GM18909 (cell line): ENCODE measurements around the gene SRCAP.
"Not testable (repeated sequence)": the region's sequence is repeated elsewhere in the genome, so short reads cannot be mapped to it uniquely, and the experiment has no call there.

Experiments
- ATAC-seq: cut with Tn5 transposase; IDR thresholded peaks from one replicate; pipeline ENCODE4 v1.9.1; 2021; ENCODE audit warnings: mild to moderate bottlenecking; ENCODE audit not compliant: unreplicated experiment, poor library complexity

The SRCAP gene

DNA sequence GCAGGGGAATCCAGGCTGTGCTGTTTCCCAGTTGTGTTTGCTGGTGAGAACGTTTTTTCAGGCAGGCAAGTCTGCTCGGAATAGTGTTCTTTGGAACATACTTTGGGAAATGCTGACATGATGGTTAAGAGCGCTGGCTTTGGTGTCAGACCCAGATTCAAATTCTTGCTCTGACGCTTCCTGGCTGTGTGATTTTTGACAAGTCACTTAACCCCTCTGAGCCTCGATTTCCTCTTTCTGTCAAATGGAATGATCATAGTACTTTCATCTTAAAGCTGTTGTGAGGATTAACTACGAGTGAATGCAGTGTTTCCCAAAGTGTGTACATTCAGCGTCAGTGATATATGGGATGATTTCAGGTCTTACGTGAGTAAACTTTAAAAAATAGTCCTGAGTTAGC lies 35.9 kb upstream of the SRCAP start:
- no peak for ATAC-seq

DNA sequence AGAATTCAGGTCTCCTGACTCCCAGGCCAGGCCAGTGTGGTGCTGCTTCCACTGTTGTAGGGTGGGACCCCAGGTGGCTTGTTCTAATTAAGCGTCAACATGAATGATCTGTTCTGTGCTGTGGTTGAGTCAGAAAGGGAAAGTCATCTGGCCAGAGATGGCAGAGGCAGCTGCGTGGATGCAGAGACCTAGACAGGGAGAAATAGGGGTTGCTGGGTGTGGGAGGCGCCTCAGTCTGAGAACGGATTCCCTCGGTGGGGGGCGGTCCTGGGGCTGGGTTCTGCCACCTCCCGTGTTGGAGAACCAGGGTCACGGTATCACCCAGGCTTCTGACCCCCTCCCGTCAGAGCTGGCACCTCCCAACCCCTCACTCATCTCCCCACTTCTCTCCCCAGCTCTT lies 35.2 kb upstream of the SRCAP start:
- no peak for ATAC-seq

DNA sequence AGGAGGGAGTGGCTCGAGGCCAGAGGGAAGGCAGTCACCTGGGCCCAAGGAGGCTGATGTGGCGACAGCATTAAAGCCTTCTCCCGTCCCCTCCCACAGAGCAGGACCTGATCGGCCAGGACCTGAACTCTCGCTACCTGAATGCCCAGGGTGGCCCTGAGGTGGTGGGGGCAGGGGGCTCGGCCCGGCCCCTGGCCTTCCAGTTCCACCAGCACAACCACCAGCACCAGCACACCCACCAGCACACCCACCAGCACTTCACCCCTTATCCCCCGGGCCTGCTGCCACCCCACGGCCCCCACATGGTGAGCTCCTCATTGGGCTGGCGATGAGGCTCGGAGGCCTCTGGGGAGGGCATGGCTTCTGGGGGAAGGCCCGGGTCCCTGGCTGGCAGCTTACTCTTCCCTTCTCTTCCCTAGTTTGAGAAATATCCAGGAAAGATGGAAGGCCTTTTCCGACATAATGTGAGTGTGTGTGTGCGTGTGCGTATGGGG lies 34.3 kb upstream of the SRCAP start:
- ATAC-seq, result no peak

DNA sequence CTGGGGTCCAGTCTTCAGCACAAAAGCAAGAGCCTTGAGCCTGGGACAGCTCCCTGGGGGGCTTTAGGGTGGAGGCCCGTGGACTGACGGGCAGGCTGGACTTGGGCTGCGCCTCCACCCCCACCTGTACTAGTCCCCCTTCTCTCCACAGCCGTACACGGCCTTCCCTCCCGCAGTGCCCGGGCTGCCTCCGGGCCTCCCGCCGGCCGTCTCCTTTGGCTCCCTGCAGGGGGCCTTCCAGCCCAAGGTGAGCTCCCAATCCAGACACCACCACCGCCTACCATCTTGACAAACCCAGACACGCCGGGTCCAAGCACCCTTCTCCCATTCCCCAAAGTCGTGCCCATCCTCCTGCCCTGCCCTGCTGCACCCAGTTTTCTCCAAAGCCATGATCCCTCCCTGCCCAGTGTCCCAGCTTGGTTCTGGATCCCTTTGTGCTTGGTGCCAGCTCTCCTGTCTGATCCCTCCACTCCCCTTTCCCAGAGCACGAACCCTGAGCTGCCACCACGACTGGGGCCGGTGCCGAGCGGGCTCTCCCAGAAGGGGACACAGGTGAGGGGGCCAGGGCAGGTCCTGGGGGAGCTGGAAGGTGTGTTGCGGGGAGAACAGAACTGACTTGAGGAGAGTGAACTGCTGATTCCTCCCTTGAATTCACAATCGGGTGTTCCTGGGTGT lies 33.7 kb upstream of the SRCAP start:
- ATAC-seq, result no peak

DNA sequence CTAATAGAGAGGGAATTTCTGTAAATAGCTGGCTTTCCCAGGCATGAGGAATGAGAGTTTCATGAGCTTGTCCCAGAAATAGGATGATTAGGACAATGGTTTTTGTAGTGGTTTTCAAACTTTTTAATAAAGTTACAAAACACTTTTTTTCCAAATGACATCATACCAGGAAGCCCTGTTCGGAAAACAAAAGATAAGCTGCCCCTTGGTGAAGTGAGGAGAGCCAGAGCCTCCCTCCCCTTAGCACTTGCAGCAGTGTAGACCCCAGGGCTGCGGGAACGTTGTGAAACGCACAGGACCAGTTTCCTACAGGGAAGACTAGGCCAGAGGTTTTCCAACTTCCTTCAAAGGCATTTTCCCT lies 33.2 kb upstream of the SRCAP start:
- no peak for ATAC-seq

DNA sequence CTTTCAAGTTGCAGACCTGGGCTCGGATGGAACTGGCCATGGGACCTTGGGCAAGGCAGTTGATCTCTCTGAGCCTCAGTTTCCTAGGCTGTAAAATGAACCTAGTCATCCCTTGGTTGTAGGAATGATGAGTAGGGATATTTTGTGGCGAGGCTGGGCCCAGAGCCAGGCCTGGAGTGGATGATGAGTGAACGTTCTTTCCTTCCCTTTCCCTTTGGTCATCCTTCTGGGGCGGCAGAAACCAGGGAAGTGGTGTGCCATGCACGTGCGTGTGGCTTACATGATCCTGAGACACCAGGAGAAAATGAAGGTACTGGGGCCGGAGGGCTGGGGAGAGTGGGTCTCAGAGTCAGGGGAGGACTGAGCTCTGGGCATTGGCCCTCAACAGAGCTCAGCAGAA lies 32.3 kb upstream of the SRCAP start:
- ATAC-seq, result no peak

DNA sequence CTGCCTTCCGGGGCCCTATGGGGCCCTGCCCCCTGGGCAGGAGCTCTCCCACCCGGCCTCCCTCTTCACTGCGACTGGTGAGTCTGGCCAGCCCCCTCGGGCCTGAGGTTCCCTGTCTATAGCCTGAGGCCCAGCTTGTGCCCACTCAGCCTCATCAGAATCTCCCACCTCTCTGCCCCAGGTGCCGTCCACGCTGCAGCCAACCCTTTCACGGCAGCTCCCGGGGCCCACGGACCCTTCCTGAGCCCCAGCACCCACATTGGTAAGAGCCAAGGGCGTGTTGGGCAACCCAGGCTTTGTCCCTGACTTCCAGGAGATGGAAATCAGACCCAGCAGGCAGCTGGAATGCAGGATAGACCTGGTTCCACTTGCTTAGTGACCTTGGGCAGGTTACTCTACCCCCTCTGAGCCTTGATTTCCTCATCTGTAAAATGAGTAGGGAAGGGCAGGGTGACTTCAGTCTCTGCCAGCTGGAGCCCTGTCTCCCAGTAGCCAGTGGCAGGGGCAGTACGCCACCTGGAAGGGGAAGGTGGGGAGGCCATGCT lies 31.5 kb upstream of the SRCAP start:
- ATAC-seq, result no peak

DNA sequence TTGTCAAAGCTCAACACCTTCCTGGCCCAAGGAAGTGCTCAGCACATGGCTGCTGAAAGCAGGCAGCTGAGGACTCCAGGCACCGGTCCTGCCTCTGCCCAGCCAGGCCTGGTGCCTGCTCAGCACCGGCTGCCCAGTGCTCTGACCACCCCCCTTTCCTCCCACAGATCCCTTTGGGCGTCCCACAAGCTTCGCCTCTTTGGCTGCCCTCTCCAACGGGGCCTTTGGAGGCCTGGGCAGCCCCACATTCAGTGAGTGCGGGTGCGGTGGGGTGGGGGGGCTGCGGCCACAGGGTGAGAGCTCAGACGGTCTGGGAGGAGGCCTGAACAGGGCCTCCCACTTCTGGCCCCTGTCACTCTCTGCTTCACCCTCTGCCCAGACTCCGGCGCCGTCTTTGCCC lies 30.6 kb upstream of the SRCAP start:
- no peak for ATAC-seq

DNA sequence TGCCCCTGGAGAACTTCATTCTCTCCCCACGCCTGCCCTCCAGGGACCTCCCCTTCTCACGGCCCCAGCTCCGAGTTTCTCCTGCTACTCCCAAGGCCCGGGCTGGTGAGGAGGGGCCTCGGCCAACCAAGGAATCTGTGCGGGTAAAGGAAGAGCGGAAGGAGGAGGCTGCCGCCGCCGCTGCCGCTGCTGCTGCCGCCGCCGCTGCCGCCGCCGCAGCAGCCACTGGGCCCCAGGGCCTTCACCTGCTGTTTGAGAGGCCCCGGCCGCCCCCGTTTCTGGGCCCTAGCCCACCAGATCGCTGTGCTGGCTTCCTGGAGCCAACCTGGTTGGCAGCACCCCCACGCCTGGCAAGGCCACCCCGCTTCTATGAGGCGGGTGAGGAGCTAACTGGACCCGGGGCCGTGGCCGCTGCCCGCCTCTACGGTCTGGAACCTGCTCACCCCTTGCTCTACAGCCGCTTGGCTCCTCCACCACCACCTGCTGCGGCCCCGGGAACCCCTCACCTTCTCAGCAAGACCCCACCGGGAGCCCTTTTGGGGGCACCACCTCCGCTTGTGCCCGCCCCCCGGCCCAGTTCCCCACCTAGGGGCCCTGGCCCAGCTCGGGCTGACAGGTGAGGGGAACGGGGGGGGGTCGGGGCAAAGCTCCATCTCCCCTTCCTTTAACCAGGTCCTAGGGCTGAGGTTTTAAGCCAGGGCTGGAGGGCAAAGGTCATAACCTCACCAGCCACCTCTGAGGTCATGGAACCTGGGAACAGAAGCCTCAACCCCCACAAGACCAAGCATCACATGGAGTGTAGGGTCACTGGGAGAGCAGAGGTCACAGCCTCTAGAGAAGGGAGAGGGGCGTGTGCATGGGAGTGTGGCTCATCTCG lies 29.7 kb upstream of the SRCAP start:
- ATAC-seq, result no peak

DNA sequence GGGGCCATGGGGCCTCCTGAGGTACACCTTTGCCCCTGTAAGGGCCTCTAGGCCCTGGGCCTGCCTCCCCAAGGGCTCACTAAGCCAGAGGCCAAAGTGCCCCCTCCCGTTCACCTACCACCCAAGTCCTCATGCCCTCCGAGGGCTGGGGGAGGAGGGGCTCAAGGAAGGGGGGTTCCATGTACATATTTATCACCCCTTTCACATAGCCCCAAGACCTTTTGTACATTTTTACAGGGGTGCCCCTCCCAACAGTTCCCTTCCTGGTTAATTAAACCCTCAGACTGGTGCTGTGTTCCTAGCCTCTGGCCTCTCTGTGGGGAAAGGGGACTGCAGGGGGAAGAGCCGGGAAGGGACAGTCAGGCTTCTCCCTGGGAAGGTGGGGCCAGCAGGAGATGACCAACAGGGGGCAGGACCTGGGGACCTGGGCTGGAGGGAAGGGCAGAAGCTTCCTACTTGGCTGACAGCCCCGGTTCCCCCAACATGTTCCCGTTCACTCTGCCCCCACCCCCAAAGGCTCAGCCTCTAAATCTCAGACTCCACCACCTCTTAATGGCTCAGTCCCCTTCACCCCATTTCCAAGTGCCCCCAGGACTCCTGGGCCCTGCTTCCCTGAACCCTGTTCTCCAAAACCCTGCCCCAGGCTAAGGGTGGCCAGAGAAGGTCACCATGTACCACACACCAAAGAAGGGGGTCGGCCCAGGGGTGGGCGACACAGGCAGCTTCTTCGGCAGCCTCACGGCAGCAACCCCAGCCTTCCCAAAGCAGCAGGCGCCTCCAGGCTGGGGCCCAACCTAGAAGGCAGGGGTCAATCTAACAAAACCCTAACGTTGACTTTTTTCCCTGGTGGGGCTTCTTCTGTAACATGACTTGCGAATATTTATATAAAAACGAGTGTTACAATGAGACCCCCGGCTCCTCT lies 28.8 kb upstream of the SRCAP start:
- no peak for ATAC-seq

DNA sequence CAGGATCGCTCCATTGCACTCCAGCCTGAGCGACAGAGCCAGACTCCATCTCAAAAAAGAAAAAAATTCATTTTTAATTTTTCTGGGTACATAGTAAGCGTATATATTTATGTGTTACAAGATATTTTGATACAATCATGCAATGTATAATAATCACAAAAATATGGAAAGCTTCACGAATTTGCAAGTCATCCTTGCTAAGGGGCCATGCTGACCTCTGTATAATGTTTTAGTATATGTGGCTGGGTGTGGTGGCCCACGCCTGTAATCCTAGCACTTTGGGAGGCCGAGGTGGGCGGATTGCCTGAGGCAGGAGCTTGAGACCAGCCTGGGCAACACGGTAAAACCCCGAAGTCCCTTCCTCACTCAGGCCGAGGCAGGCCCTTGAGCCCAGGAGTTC lies 23.8 kb upstream of the SRCAP start:
- no peak for ATAC-seq

DNA sequence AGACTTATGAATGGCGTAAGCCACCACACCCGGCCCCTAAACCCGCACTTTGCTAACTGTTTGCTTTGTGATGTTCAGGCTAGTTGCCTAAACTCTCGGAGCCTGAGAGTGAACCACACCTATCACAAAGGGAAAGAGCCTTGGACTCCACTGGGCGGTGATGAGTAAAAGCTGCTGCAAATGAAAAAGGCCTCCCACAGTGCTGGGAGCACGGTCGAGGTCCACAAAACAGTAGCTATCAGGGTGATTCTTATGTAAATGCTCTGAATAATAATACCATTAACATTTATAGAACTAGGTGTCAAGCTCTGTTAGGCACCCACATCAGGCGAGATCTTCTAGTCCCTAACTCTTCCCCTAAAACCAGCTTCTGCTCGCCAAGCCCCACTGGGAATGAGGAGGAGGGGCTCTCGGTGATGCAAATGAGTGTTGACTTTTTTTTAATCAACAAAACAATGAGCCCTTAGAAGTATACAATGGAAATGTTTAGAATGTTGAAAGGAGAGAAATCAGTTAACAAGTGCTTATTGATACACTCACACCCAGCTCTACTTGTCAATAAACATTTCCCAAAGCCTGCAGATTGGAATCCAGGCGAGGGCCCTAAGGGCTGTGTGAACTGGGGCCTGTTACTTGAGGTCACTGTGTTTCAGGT lies 20.9 kb upstream of the SRCAP start:
- ATAC-seq, result no peak

DNA sequence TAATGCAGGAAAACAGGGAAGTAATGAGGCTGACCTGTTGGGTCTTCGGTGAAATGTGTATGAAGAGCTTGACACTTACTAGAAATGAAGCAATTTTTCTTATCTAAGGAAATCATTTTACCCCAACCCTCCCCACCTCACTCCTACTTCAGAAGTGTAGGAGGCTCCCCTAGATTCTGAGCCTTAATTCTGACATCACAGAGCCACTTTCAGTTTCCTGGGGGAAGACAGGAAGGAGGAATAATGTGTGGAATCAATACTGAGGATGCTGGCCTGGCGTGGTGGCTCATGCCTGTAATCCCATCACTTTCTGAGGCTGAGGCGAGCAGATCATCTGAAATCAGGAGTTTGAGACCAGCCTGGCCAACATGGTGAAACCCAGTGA lies 20.4 kb upstream of the SRCAP start:
- ATAC-seq, result no peak

DNA sequence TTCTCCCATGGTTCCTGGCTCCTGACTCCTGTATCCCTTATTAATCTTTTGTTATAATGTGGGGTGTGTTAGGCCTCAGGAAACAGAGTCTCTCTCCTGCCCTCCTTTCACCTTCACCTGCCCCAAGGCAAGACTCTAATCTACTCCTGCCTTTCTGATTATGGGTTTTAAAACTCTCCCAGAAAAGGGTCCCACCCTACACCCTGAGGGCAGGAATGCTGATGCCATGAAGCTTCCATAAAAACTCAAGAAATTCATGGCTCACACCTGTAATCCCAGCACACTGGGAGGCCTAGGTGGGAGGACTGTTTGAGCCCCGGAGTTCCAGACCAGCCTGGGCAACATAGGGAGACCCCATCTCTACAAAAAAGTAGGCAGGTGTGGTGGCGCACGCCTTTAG lies 18.6 kb upstream of the SRCAP start:
- ATAC-seq, result no peak

DNA sequence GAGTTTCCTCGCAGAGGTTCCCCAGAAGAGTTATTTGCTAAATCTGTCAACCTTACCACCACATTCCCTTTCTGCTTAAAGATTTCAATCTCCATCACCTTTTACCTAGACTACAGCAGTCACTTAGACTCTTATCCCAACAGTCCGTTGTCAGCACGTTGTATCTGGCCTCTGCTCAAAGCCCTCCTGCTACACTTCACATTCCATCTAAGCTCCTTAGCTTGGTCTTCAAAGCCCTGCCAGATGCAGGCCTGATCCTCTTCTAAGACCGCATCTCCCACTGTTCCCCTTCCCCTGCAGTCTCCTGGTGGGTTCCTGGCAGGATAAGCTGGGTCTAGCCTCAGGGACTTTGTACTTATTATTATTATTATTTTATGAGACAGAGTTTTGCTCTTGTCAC lies 10.3 kb upstream of the SRCAP start:
- no peak for ATAC-seq

DNA sequence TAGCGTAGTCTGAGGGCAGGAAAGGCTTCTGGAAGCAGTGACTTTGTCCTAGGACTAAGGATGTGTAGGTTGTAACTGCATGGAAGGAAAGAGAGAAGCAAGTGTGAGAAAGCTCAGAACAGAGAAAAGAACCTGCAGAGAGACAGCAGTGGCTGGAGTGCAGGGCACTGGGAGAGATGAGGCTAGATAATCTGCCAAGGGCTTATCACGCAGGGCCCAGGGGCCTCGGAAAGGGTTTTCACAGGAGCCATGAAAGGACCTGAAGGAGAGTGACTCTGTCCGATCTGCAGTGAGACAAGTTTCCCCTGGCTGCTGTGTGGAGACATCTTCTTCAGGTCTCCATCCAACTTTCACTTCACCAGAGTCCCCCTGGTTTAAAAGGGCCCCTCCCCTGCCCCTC lies 7.1 kb upstream of the SRCAP start:
- ATAC-seq, result no peak

DNA sequence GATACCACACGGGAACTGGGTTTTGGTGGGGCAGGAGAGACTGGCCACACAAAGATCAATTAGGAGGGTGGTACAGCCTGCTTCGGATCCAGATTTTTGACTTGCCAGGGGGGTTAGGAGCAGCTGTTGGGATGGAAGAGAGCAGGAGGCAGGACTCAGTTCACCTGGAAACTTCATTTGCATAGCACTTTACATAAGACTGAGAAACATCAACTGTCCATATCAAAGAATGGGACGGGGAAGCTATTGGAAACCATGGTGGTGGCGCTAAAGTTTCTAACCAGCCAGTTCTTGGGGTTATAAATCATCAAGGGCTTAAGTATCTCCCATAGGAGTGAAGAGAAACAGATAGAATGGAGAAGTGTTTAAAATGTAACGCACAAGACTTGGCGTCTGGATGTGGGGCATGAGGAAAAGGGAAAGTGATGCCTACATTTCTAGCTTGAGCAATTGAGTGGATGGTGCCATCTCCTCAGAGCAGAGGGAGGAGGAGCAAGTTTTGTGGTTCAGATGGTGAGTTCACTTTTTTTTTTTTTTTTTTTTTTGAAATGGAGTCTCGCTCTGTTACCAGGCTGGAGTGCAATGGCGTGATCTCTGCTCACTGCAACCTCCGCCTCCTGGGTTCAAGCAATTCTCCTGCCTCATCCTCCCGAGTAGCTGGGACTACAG lies 6.4 kb upstream of the SRCAP start:
- ATAC-seq, result no peak

DNA sequence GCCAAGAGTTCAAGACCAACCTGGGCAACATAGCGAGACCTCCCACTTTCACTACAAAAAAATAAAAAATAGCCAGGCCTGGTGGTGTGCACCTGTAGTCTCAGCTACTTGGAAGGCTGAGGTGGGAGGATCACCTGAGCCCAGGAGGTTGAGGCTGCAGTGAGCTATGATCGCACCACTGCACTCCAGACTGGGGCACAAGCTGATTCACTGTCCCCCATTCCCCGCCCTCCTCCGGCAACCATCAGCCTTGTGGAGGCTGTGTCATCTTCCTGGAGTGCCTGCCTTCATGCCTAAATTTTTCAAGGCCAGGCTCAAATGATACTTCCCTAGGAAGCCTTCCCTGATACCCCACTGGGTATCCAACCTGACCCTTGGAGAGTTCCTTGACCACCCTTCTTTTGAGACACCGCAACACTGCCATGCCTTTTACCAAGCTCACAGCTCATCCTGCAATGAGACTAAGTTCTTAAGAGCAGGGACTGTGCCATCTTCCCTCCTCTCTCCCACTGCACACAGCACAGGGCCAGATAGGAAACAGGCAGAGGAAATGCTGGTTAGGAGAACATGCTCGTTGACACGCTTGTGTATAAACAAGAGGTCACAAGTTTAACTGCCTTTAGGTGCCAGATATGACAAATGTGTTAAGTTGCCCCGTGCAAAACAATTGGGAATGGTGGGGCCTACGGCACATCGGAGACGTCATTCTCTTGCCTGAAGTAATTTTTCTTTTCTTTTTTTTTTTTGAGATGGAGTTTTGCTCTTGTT lies 3.9 kb upstream of the SRCAP start:
- ATAC-seq, result no peak

DNA sequence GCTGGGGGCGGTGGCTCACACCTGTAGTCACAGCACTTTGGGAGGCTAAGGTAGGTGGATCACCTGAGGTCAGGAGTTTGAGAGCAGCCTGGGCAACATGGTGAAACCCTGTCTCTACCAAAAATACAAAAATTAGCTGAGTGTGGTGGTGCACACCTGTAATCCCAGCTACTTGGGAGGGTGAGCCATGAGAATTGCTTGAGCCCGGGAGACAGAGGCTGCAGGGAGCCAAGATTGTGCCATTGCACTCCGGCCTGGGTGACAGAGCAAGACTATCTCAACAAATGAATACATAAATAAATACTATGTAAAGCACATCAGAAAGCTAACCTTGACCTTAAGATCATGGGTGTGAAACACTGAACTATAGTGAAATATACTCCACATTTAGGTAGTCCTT lies 2.3 kb upstream of the SRCAP start:
- not testable (repeated sequence) for ATAC-seq
